HG02588 (cell line): ENCODE results near the gene SKI.

ENCODE experiments used
- ATAC-seq: cut with Tn5 transposase; IDR thresholded peaks from one replicate; pipeline ENCODE4 v1.9.1; 2021; ENCODE audit warnings: mild to moderate bottlenecking, moderate library complexity; ENCODE audit not compliant: unreplicated experiment

The SKI gene

DNA sequence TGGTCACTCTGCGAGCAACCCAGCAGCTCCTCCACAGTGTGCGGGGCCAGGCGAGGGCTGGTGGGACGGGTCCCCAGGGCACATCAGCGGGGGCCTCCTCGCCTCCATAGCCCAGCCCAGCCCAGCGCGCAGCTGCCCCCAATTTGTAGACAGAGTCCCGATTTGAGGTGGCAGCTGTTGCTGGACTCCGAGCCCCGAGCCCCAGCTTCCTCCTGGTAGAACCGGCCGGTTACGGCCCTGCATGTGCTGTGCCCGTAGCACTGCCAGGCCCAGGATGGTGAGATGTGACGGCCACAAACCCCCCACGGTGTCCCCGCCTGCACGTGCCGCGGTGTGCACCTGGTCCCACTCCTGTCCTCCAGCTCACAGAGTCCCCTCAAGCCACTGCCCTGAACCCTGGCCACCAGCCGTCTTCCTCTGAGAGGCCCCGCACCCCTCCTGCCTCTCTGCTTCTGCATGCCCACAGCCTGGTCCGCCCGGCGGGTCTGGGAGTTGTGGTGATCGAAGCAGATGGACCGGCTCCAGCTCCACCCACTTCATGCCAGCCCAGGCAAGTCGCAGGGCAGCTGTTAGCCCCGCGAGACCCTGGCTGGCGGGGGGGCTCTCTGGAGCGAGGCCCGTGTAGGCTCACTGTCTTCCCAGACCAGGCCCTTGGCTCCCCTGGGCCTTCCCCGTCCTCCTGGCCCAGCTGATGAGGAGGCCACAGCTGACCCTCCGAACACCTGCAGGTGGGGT is 107.8 kb downstream of the SKI start:
- no peak for ATAC-seq

DNA sequence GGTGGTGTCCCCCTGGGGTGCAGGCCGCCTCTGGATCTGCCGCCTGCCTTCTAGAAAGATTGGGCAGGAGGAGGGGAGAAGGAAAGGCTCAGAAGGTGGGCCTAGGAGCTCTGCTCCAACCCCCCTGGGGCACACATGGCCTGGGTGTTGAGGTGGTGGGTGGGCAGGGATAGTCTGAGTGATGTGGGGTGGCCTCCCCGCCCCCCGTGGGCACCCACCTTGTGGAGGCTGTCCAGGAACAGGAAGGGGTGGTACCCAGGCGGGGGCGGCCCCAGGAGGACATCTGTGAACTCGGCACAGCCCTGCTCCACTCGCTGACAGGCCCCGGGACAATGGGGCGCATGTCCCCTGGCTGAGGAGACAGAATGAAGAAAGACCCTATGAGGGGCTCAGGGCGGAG is 108.4 kb downstream of the SKI start:
- ATAC-seq, result no peak

DNA sequence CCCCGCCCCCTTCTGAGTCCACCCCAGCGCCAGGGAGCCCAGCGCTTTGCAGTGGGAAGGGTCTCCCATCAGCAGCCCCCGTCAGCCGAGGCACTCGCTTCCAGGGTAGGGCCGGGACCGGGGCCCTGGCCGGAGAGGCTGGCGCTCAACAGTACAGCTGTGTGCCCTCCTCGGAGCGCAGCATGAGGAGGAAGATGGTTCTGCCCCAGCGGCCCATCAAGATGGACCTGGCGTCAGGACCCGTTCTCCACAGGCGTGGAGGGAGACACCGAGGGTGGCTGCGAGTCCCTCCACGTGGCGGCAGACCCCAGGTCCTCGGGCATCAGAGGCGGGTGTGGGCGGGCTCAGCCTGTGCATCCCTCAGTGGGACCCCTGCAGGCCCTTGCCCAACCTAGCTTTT is 109.0 kb downstream of the SKI start:
- ATAC-seq, result no peak

DNA sequence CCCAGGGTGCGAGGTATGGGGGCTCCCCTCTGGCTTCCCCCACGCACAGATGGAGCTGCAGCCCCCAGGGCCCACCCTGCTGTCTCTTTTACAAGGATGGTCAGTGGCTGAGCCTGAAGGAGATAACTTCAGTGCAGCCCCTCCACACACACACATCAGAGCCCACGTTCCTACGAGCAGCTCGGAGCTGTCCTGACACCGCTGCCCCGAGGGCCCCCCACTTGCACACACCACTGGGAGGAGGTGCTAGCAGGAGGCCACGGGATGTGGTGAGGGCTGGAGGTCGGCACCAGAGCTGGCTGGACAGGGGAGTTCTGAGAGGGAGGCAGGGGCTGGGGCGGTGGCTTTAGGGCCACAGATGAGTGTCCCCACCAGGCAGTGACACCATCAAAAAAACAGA is 109.4 kb downstream of the SKI start:
- no peak for ATAC-seq

DNA sequence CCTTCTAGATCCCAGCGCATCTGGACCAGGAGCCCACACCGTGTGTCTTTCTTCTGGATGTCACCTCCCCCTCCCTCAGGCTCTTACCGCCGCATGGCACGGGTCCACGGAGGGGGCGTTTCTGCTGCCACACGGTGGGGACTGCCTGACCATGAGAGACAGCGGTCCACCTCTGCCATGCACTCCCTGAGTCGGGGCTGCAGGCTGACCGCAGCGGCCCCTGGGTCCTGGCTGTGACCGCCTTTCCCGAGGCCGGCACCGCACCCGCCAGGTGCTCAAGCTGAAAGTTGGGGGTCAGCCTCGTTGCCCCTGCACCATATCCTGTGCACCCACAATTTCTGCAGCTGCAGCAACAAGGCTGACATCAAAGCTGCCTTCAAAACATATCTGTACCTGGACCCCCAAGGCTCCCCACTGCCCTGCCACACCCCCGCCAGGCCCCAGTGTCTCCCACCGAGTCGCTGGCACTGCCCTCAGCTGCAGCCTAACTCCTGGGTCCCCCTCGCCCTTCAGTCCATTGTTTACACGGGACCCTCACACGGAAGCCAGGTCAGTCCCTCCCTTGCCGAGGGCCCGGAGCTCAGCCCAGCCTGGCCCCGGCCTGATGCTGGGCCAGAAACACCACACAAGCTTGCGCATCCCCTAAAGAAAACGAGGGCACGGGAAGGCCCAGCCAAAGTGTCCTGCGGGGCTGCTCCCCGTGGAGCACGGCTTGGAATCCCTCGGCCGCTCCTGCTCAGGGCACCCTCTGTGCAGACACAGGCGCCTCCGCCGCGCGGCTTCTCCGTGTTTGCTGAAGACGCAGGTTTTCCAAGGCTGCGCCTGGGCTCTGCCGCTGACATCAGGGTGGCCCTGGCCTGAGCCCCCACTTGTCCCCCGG is 111.3 kb downstream of the SKI start:
- no peak for ATAC-seq

DNA sequence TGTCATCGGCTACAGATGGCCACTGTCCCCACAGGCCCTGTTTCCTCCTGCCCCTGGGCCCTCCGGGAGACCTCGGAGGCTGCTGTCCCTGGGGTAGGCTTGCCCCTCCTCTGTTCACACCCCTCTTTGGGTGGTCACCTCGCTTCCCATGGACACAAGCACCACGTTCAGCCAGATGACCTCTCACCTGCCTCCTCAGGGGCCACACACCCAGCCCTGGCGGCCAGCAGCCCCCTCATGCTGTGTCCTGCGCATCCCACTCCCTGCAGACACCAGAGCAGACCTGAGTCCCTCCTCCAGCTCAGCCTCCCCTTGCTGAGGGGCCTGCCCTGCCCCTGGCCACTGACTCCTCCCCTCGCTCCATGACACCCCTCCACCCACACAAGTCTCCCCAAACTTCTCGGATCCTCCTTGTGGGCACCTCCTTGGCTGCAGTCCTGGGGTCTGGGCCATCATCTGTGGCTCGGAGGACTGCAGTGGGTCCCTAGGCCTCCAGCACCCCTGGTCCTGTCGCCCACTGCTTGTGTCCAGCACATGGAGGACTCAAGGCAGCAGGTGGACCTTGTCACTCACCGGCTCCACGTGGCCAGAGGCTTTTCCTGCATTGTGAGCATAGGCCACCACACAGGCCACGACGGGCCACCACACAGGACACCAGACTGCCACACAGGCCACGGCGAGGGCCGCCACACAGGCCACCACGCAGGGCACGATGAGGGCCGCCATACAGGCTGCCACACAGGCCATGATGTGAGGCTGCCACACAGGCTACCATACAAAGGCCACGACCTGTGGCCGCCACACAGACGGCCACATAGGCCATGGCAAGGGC is 112.2 kb downstream of the SKI start:
- no peak for ATAC-seq

DNA sequence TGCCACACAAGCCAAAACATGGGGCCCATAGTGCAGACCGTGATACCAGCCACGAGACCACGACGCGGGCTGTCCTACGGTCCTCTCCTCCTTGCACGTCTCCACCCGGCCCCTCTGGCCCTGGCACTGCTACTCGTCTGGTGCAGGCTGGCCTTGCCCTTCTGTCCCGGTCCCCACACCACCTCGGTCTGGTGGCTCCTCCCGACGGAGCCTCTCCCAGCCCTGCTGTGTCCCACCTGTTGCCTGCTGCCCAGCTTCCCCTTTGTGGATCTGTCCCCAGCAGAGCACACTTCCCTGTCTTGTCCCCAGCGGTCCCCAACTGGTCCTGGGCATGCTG is 112.8 kb downstream of the SKI start:
- no peak for ATAC-seq

DNA sequence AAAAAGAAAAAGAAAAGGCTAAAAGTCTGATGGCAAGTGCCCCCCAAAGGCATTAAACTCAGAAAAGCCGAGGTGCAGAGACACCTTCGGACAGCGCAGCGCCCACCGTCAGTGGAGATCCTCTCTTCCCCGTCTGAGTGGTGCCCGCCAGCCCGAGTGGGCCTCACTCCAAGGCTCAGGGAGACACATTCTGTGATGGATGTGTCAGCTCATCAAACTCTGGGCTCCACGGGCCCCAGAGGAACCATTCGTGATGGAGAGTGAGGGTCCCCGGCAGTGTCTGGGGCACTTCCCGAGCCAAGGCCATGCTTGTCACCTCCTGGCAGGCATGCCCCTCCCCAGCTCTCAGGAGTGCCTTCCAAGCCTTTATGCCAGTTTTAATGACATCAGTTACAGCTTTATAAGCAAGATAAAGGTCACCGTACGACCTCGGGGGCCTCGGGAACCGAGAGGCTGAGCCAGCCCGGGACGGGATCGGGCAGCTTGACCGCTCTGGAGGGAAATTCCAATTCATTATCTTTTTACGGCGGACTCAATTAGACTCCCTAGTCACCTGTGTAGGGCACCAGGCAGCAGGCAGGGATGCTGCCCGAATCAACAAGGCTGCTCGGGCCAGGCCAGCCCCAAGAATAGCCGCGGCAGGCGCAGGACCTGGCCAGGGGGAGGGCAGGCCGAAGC is 113.7 kb downstream of the SKI start:
- no peak for ATAC-seq

DNA sequence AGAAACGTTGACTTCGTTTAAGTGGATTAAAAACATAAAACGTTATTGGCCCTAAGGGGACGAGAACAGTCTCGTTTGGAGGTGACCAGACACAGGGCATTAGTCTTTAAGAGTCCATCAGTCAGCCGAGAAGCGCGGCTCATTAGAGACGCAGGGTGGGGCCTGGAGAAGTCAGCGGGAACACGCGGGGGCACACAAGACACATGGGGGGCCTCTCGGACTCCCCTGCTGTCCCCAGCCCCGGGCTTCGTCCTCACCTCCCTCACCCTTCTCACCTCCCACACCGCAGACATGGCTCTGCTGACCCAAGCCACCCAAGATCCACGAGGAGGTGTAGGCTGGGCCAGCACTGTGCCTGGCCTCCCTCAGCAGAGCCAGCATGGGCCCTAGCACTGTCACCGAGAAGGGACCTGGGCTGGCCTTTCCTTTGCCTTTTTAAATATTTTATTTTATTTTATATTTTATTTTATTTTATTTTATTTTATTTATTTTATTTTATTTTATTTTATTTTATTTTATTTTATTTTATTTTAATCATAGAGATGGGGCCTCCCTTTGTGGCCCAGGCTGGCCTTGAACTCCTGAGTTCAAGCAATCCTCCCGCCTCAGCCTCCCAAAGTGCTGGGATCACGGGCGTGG is 114.4 kb downstream of the SKI start:
- ATAC-seq, result no peak

DNA sequence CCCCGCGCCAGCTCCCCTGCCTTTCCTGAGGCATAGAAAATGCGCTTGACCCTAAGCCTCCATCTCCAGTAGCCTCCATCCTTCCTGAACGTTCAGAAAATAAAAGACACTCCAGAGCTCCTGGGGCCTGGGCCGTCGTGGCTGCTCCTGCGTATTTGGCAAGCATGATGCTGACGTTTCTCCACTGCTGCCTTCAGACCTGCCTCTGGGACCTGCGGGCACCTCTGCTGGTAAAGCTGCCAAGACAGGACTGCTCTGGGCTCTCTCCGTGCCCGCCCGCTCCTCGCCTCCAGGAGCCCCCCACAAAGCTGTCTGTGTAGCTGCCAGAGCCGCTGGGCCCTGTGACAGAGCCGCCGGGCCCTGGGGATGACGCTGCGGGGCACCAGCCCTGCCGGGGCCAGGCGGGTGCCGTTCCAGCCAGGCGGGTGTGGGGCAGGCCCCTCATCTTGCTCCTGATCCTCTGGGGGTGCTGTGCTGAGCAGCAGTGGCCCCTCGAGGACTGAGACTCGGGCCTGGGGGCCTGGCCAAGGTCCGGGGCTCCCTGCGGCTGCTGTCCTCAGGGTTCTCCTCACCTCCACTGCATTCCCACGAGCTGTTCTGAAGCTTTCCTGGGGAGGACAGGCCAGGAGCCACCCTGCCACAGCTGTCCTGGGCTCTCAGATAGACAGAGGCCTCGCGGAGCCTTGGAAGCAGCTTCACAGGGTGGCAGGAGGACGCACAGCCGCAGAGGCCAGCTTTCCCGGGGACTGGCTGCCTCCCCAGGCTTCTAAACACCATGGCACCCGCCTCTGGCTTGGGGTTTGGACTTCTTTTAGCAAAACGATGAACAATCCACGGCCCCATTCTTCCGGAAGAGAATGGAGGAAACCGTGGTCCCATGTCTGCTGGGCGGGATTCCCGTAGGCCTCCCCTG is 115.2 kb downstream of the SKI start:
- no peak for ATAC-seq

DNA sequence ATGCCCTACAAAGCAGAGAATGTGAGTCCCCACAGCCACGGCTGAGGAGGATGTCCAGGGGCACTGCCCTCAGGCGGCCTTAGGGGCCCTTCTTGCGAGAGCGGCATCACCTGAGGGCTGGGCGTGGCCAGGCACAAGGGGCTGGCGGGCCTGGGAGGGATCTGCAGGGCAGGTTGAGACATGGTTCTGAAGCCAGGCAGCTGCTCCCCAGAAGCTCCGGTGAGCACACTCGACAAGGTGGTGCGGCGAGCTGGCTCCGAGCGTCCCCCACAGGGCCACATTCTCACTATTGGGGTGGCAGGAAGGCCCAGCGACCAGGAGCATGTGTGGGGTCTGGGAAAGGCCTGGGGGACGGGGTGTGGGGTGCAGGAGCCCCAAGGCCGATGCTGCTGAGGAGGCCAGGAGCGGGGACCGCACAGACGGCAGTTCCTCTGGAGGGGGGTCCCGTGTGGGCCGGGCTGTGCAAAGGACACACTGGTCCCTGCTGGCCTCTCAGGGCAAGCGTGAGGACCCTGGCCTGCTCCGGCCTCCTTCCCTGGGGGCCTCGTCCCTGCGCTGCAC is 116.1 kb downstream of the SKI start:
- no peak for ATAC-seq

DNA sequence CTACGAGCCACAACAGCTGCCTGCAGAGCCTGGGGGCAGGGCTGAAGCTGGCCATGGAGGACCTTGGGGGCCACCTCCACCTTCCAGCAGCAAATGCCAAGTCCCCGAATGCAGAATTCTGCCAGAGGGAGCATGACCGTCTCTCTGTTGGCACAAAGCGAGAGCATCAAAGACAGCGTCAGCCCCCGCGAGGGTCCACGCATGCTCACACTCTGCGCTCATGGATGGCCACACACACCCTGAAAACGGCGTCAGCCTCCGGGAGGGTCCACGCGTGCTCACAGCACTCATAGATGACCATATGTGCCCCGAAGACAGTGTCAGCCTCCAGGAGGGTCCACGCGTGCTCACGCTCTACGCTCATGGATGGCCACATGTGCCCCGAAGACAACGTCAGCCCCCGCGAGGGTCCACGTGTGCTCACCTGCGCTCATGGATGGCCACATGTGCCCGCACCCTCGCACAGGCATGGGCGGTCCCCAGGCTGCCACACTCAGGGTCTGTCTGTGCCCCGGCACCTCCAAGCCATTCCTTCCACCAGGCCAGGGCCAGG is 116.7 kb downstream of the SKI start:
- no peak for ATAC-seq

DNA sequence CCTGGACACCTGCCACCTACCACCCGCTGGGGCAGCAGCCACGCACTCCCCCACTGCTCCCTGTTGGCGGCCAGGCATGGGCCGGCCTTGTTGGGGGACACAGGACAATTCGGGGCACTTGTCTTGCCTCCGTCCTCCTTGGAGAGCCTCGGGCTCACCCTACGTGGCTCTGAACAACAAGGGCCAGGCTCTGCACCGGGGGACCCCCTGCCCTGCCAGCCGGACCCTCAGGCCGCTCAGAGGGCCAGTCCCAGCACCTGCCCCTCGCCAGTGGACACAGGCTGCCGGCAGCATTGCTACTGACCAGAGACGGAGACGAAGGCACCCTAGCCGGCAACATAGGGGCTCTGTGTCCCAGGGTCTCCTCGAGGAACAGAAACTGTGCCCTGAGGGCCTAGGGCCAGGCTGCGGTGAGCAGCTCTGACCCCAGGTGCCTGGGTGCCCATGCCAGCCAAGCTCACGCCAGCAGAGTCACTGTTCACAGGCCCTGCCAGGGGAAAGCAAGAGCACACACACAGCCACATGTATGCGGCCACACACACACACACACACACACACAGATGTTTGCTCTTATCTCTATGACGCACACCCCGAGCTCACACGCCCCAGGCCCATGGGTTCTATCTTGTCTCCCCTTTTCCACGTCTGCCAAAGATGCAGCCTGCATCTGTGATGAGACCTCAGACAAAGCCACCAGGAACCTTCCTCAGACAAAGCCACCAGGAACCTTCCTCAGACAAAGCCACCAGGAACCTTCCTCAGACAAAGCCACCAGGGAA is 117.4 kb downstream of the SKI start:
- no peak for ATAC-seq

DNA sequence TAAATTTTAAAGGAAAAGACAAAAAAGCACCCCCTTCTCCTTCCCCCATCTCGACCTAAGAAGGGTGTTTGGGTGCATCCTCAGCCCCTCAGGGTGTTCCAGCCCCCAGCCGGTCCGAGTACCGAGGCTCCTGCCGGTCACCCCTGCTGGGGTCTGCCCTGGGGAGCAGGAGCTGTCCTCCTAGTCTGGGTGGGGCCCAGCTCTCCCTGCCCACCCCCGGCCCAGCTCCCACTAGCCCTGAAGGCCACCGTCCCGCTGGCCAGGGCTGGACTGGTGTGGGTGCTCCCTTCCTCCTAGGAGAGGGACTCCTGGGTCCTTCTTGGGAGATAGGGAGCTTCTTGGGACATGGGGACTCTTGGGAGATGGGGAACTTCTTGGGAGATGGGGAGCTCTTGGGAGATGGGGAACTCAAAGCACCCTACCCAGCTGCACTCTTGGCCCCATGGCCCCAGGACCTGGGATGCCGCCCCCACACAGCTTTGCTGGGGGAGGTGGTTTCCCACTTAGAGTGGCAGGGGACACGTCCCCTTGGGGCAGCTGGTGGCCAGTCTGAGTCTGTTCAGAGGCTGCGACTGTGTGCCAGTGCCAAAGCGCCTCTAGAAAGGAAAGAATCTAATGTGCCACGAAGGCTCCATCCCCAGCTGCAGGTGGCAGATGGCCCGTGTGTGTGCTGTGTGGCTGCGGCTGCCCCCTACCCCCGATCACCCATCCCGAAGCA is 118.7 kb downstream of the SKI start:
- ATAC-seq, result no peak

DNA sequence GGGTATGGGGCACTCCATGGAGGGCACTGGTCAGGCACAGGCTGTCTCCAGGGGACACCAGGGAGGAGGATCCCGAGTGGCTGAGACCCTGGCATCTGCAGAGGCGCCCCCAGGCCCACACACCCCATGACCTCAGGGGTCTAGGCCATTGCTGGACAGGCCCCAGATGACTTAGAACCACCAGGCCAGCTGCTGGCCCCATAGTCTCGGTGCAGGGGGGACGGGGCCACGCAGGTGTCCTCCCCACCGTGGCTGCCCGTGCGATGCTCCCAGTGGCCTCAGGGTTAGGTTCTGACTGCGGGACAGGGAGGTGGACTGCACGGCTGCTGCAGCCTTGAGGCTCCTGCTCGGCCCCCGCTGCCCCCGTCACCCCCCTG is 119.3 kb downstream of the SKI start:
- no peak for ATAC-seq

DNA sequence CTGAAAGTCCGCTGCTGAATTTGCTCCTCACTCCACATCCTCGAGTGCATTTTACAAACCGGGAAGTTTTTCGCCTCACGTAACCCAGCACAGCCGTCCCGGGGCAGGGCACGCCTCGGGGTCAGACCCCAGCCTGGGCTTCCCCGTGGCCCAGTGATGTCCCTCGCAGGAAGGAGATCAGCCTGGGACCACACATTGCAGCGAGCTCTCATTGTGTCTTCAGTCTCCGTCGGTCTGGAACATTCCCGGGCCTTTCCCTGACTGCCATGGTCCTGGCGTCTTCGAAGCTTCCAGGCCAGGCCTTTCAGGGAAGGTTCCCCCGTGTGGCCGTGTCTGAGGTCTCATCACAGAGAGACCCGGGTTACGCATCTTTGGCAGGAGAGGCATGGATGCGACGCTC is 119.8 kb downstream of the SKI start:
- ATAC-seq, result no peak
